Esophagus (tissue), 2 donors: ENCODE data around the gene CDK14. TPM values are rescaled to one million over a fixed set of nuclear protein-coding genes. Genes with fewer than 3 reads are reported as not detected.

Experiments used
- H3K27ac ChIP-seq, 2 donors: one replicate each; pipeline ENCODE4 v1.5.1; 2013; ENCODE audit warnings: low read depth in 2 of 2, mild to moderate bottlenecking in 2 of 2, inconsistent platforms in 1 of 2, low read length in 1 of 2, moderate library complexity in 1 of 2
- H3K27me3 ChIP-seq, 2 donors: one replicate each; pipeline ENCODE4 v1.6.1; 2013; ENCODE audit warnings: low read length in 2 of 2, control low read depth in 1 of 2, mild to moderate bottlenecking in 1 of 2; ENCODE audit not compliant: insufficient read depth in 2 of 2, control insufficient read depth in 1 of 2
- H3K36me3 ChIP-seq, 2 donors: one replicate each; pipeline ENCODE4 v1.6.1; 2013; ENCODE audit warnings: low read length in 1 of 2; ENCODE audit not compliant: control insufficient read depth in 2 of 2, insufficient read depth in 2 of 2
- H3K4me1 ChIP-seq, 2 donors: one replicate each; pipeline ENCODE4 v1.6.1; 2013; ENCODE audit warnings: low read length in 1 of 2; ENCODE audit not compliant: control insufficient read depth in 2 of 2, insufficient read depth in 2 of 2
- H3K4me3 ChIP-seq, 2 donors: one replicate each; pipeline ENCODE4 v1.5.1; 2013; ENCODE audit warnings: low read length in 2 of 2, mild to moderate bottlenecking in 2 of 2, low read depth in 1 of 2, moderate library complexity in 1 of 2
- H3K9me3 ChIP-seq, 2 donors: one replicate each; pipeline ENCODE4 v1.6.1; 2013; ENCODE audit warnings: mild to moderate bottlenecking in 2 of 2, low read depth in 1 of 2, low read length in 1 of 2, moderate library complexity in 1 of 2; ENCODE audit not compliant: control insufficient read depth in 2 of 2, insufficient read depth in 1 of 2
- WGBS, 2 donors: extraction: QIAGEN DNeasy Blood & Tissue Kit; methylation state at CpG; one replicate each; pipeline ENCODE4 v1.1.7; 2013; 5-methylcytosine and 5-hydroxymethylcytosine counted together
- polyA plus RNA-seq, 2 donors: library from polyadenylated mRNA; stranded (reverse); fragments of 200-250 nt; gene quantifications; one replicate each; pipeline ENCODE4 v1.2.3, GENCODE V29; 2013
- donor health status: healthy with polysubstance abuse.
- donor health status: Bipolar disorder and iron deficiency.

CDK14 gene
- polyA plus RNA-seq, 2 donors = 0.51 to 0.59 TPM

DNA sequence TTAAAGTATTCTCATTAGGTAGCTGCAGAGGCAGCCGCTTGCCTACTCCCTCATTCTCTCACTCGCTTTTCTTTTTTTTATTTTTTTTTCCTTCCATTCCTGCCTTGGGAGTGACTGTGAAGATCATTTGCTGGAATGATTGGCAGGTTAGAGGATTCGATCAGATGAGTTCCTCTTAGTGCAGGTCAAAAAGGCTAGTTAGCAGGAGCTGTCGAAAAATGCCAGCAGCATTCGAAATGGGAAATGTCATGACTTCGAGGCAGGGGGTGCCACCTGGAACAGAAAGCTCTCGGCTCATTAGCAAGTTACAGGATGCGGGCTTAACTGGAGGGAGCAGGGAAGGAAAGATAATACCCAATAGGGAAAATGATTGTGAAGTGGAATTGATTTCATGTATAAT, 530.6 kb downstream of the CDK14 start:
- Histone ChIP-seq H3K4me3 (no peak overlapping the region), H3K4me1 (no peaks in the 10 kb centered on the region), H3K9me3 (no peaks in the 10 kb centered on the region), H3K36me3 (no peaks in the 10 kb centered on the region), H3K27ac (no peak overlapping the region), H3K27me3 (no peaks in the 10 kb centered on the region)
- 78 to 83% methylated on average over 8 of the region's 8 CpGs for WGBS, 2 donors

- 84 to 91% methylated on average over 5 of the region's 5 CpGs for WGBS, 2 donors
- H3K4me1 ChIP-seq = no peaks in the 10 kb centered on the region
- no peaks in the 10 kb centered on the region for H3K27me3 ChIP-seq
- no peaks in the 10 kb centered on the region for H3K9me3 ChIP-seq
- H3K27ac ChIP-seq = no peak overlapping the region
- H3K4me3 ChIP-seq = no peak overlapping the region
- H3K36me3 ChIP-seq = no peaks in the 10 kb centered on the region
These were observed 531.2 kb downstream of the CDK14 start for GRCh38 chr7:91127325-91127724.

DNA sequence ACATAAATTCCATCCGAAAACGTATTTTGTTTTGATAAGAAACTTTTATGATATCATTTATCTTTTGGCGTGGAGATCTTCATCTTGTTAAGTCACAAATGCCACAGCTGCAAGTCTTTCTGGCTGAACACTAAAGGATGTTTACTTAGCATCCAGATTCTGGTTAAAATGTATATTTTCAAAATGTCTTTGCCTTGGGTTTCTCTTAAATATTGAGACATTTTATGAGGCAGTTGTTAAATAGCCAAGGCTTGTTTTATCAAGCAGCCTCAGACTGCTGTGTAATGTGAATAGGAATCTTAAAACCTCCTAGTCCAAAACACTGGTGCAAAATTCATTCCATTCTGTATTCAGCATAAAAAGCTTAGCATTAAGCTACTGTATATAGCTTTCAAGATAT, 531.8 kb downstream of the CDK14 start:
- Histone ChIP-seq H3K9me3 (no peaks in the 10 kb centered on the region), H3K27ac (no peak overlapping the region), H3K27me3 (no peaks in the 10 kb centered on the region), H3K4me1 (no peaks in the 10 kb centered on the region), H3K4me3 (no peak overlapping the region), H3K36me3 (no peaks in the 10 kb centered on the region)
- 41 to 69% methylated on average over 3 of the region's 3 CpGs for WGBS, 2 donors

DNA sequence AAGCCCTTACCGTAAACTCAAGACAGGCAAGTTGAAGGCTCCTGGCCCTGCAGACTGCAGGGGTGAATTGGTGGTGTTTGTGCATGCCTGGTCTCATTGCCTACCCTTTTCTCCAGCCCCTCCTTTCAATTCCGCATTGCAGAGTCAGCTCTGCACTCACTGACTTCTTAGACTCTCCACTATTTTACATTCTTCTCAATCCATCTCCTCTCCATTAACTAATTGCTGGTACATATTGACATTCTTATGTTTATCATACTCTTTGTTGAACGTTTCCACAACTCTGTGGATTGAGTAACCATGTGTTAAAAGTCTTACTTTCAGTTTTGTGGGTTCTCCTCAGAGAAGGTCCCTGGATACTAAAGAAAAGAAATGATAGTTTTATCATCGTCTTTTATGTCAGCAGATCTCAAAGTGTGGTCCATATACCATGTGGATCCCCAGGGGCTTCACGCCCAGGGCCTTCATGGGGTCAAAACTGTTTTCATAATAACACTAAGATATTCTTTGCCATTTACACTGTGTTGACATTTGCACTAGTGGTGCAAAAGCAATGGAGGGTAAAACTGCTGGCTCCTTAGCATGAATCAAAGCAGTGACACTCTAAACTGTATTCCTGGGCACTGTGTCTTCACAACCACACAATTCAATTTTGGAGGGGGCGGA, 532.7 kb downstream of the CDK14 start:
- WGBS, 2 donors = 66 to 67% methylated on average over 6 of the region's 6 CpGs

DNA sequence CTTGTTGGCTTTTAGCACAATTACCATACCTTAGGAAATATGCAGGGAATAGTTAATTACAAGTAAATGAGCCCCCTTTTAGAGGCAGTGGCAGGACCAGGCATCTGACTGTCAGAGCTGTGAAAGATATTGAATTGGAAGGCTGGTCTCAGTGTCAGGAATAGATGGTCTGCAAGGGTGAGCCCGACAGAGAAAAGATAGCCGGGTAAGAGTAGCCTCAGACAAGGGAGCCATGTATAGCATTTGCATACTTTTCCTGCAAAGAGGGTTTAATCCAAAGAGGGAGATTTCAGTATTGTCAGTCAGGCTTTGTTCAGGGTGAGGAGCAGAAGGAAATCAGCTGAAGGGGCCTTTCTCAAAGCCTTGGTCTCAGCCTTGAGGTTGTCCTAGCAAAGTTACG, 539.2 kb downstream of the CDK14 start:
- Histone ChIP-seq H3K4me3 (no peak overlapping the region), H3K27ac (no peak overlapping the region), H3K9me3 (no peaks in the 10 kb centered on the region), H3K4me1 (no peaks in the 10 kb centered on the region), H3K36me3 (no peaks in the 10 kb centered on the region), H3K27me3 (no peaks in the 10 kb centered on the region)
- WGBS, 2 donors = 89 to 90% methylated on average over 3 of the region's 3 CpGs

More for the DNA sequence above, 532.7 kb downstream of the CDK14 start:
- H3K27me3 ChIP-seq = no peaks in the 10 kb centered on the region
- no peak overlapping the region for H3K4me3 ChIP-seq
- H3K36me3 ChIP-seq = no peaks in the 10 kb centered on the region
- H3K27ac ChIP-seq = no peak overlapping the region
- H3K4me1 ChIP-seq = no peaks in the 10 kb centered on the region
- H3K9me3 ChIP-seq = no peaks in the 10 kb centered on the region

DNA sequence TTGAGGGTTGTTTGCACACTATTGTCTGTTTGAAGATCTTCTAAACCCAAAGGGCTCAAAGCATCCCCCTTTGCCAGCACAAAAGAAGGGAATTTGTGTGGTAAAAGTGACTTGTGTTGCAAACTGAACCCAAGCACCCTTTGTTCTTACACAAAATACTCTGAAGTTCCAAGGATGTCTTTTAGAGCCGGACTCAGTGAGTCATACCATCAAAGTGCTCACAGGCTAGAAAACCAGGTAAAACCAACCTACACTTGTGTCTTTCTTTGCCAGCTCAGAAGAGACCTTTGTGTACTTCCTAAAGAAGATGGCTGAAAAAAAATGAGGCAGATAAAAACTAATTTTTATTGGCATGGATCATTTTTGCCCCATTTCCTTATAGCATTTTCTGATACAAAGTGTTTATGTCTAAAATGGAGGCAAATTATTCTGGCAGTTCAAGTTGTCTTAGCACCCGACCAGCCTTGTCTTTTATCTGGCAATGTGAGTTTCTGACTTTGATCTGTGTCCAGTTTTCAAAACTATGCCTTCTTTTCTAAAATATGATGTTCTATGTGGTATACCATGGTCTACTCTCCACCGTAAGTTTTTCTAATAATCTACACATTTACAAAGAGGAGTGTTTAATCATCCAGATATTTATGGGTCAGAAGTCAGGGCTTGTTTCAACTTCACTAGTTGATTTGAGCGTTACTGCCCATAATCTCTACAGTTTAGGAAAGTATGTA, 539.7 kb downstream of the CDK14 start:
- Histone ChIP-seq H3K36me3 (no peaks in the 10 kb centered on the region), H3K27ac (no peak overlapping the region), H3K4me1 (no peaks in the 10 kb centered on the region), H3K27me3 (no peaks in the 10 kb centered on the region), H3K9me3 (no peaks in the 10 kb centered on the region), H3K4me3 (no peak overlapping the region)
- WGBS, 2 donors = 67 to 74% methylated on average over 4 of the region's 4 CpGs

DNA sequence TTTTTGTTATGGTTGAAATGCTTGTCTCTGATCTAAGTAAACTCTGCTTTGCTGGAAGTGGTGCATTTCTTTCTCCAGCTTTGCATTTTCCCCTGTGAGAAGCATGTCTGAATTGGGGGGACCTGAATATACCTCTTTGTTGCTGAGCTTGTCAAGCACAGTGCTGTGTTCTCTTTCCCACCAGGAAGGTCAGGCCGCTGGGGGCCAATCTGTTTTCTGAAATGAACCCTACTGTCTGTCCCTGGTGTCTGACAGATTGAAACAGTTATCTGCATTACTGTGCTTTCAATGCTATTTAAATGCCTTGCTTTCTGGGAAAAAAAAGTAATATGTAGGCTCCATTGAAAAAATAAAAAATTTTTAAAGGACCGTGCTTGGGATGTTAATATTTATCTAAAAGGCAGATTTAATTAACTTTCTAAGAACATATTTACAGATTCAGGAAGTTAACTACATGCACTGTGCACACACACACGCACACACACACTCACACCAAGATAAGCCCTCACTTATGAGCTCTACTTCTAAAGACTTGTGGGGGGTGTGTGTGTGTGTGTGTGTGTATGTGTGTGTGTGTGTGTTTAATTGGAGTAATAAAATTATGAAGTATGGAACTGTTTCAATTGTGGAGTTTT, 541.1 kb downstream of the CDK14 start:
- Histone ChIP-seq H3K27ac (no peak overlapping the region), H3K4me1 (no peaks in the 10 kb centered on the region), H3K4me3 (no peak overlapping the region), H3K27me3 (no peaks in the 10 kb centered on the region), H3K36me3 (no peaks in the 10 kb centered on the region), H3K9me3 (no peaks in the 10 kb centered on the region)
- 65 to 78% methylated on average over 3 of the region's 3 CpGs for WGBS, 2 donors

DNA sequence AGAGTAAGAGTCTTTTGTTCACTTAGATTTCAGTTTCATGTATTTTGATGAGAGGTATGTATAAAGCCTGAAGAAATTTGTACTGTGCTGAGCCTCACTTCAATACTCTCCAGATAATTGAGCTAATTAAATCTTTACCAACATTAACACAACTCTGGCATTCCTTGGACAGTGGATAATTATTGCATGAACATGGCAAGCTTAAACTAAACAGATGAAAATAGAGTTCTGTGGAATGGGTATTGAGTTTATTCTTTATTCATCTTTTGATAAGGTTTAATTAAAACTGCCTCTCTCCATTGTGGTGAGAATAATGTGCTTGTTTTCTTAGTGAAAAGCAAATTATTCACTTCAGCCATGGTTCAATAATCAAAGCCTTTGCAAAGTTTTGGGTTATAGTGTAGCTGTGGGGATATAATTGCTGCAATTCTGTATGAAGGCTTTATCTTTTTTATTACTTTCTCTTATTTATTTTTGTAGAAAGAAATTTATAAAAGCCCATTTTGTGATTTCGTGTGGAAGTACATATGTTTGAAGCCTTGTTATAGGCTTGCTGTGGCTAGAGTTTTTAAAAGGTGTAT, 541.8 kb downstream of the CDK14 start:
- Histone ChIP-seq H3K27ac (no peak overlapping the region), H3K4me3 (no peak overlapping the region), H3K36me3 (no peaks in the 10 kb centered on the region), H3K4me1 (no peaks in the 10 kb centered on the region), H3K27me3 (no peaks in the 10 kb centered on the region), H3K9me3 (no peaks in the 10 kb centered on the region)
- WGBS, 2 donors = 76 to 78% methylated on average over 1 of the region's 1 CpG

DNA sequence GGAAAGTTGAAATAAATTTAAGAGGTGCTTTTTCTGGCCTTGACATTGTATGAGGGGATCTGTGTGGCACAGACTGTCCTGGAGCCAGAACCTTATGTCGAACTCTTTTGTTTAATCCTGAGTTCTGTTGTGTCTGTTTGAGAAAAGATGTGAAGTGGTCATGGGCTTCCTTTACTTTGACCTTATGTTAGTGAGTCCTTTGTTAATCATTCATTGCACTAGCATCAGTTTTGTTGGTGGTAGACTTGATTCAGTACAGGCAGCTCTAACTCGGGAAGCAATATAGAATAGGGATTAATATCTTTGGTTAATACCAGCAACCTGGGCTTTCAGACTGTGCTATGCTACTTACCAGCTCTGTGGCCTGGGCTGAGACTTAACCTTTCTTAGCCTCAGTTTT, 544.2 kb downstream of the CDK14 start:
- no peaks in the 10 kb centered on the region for H3K4me1 ChIP-seq
- no peaks in the 10 kb centered on the region for H3K9me3 ChIP-seq
- H3K36me3 ChIP-seq = no peaks in the 10 kb centered on the region
- no peaks in the 10 kb centered on the region for H3K27me3 ChIP-seq
- no peak overlapping the region for H3K27ac ChIP-seq
- no peak overlapping the region for H3K4me3 ChIP-seq
- 67 to 74% methylated on average over 2 of the region's 2 CpGs for WGBS, 2 donors
